Neutrophil (primary cell): Measurements from ENCODE around the gene ZNF747.

ENCODE experiments used
- H3K27ac ChIP-seq: fragments of 200-600 bp; sonication (generic); 2 replicates; pipeline ENCODE4 v1.5.1; 2016; ENCODE audit warnings: mild to moderate bottlenecking, moderate library complexity
- H3K27me3 ChIP-seq: fragments of 200-600 bp; sonication (generic); 2 replicates; pipeline ENCODE4 v1.6.0; 2016; ENCODE audit warnings: mild to moderate bottlenecking
- H3K36me3 ChIP-seq: fragments of 200-600 bp; sonication (generic); 2 replicates; pipeline ENCODE4 v1.5.1; 2017
- H3K4me1 ChIP-seq, 2 experiments: fragments of 200-600 bp in 1 of 2; sonication (generic) in 1 of 2; 1 replicate in 1 of 2; 2 replicates in 1 of 2; pipeline versions ENCODE4 v1.5.1 to v1.6.1; 2013 to 2016; ENCODE audit warnings: low read depth in 1 of 2, low read length in 1 of 2, mild to moderate bottlenecking in 1 of 2, moderate library complexity in 1 of 2; ENCODE audit not compliant: control insufficient read depth in 1 of 2, insufficient read depth in 1 of 2
- H3K4me3 ChIP-seq, 2 experiments: fragments of 200-600 bp in 1 of 2; sonication (generic) in 1 of 2; 1 replicate in 1 of 2; 2 replicates in 1 of 2; pipeline ENCODE4 v1.5.1; 2013 to 2016; ENCODE audit warnings: low read depth in 1 of 2, low read length in 1 of 2, mild to moderate bottlenecking in 1 of 2, moderate library complexity in 1 of 2
- H3K9me3 ChIP-seq: fragments of 200-600 bp; sonication (generic); 2 replicates; pipeline ENCODE4 v1.5.1; 2016
- TF ChIP-seq, protein P1 (sequence below): fragments of 200-600 bp; sonication (generic); IDR thresholded peaks from 2 replicates; pipeline ENCODE4 v1.5.1; 2016; ENCODE audit warnings: antibody characterized with exemption

The ZNF747 gene

DNA sequence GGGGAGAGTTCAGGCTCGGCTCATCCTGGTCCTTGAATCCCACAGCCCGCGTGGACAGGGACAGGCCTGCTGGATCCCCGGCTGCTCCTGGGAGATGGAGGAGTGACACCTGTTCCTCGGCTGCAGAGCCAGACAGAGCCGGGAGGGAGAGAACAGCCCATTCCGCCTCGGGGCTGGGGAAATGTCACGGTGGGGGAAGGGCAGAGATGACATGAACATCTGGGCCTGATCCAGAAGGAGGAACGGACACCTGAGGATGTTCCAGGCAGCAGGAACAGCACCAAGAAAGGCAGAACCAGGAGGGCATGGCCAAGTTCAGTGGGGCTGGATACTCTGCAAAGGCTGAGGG lies 21.4 kb upstream of the ZNF747 start:
- Histone ChIP-seq H3K4me1 (peaks cover 24 to 25% of the 10 kb centered on the region in 2 experiments), H3K4me3 (no peak overlapping the region)

DNA sequence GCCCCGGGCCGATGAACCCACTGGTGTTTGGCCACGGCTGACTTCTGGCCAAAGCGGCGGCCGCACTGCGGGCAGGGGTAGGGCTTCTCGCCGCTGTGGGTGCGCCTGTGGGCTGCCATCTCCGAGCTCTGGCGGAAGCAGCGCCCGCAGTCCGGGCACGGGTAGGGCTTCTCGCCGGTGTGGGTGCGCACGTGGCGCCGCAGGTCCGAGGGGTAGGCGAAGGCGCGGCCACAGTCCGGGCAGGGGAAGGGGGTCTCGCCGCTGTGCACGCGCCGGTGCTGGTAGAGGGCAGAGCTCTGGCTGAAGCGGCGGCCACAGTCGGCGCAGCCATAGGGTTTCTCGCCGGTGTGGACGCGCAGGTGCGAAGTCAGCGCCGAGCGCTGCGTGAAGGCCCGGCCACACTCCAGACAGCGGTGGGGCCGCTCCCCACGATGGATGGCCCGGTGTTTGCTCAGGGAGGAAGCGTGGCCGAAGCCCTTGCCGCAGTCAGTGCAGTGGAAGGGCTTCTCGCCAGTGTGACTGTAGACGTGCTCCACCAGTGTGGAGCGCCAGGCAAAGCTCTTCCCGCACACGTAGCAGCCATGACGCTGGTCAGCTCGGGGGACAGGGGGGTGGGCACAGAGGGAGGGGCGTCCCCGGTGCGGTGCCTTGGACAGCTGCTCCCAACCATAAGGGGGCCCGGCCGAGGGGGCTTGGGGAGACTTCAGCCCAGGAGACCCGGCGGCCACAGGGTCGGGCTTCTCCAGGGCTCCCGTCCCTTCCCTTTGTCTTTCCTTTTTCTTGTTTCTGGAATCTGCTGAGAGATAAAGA lies 20.9 kb upstream of the ZNF747 start:
- H3K4me3 ChIP-seq: no peak overlapping the region
- no peaks in the 10 kb centered on the region for H3K9me3 ChIP-seq
- H3K27ac ChIP-seq: no peak overlapping the region
- peaks cover 15% of the 10 kb centered on the region for H3K36me3 ChIP-seq
- peaks cover 21 to 22% of the 10 kb centered on the region in 2 experiments for H3K4me1 ChIP-seq
- H3K27me3 ChIP-seq: no peaks in the 10 kb centered on the region
- TF ChIP-seq, protein P1, sequence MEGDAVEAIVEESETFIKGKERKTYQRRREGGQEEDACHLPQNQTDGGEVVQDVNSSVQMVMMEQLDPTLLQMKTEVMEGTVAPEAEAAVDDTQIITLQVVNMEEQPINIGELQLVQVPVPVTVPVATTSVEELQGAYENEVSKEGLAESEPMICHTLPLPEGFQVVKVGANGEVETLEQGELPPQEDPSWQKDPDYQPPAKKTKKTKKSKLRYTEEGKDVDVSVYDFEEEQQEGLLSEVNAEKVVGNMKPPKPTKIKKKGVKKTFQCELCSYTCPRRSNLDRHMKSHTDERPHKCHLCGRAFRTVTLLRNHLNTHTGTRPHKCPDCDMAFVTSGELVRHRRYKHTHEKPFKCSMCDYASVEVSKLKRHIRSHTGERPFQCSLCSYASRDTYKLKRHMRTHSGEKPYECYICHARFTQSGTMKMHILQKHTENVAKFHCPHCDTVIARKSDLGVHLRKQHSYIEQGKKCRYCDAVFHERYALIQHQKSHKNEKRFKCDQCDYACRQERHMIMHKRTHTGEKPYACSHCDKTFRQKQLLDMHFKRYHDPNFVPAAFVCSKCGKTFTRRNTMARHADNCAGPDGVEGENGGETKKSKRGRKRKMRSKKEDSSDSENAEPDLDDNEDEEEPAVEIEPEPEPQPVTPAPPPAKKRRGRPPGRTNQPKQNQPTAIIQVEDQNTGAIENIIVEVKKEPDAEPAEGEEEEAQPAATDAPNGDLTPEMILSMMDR: no peak

More for the DNA sequence above, 21.4 kb upstream of the ZNF747 start:
- H3K9me3 ChIP-seq: no peaks in the 10 kb centered on the region
- peaks cover 15% of the 10 kb centered on the region for H3K36me3 ChIP-seq
- TF ChIP-seq, protein P1: no peak
- H3K27ac ChIP-seq: no peak overlapping the region
- H3K27me3 ChIP-seq: no peaks in the 10 kb centered on the region

DNA sequence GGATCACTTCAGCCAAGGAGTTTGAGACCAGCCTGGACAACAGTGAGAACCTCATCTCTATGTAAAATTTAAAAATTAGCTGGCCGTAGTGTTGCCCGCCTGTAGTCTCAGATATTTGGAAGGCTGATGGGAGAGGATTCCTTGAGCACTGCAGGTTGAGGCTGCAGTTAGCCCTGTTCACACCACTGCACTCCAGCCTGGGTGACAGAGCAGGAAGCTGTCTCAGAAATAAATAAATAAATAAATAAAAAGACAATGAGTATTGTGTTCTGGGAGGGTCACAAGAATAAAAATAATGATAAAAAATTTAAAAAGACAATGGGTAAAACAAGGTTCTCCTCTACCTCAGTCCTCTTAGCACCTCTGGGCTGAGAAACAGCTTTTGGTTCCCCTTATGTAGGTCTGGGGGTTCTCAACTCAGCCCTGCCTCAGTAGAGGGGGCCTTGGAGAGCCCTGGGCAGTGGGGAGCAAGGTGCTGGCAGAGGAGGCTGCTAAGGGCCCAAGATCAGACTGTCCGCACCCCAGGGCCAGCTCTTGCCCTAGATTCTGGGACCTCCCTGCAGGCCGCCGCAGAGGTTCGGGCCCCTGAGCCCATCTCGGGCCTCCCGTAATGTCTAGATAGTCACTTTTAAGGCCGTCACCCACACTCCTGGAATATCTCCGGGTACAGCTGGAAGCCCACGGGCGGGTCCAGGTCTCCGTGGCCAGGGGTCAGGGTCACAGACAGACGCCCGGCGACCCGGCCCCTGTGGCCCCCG lies 20.1 kb upstream of the ZNF747 start:
- H3K9me3 ChIP-seq: no peaks in the 10 kb centered on the region
- no peak overlapping the region for H3K27ac ChIP-seq
- TF ChIP-seq, protein P1: no peak
- peaks cover 21 to 22% of the 10 kb centered on the region in 2 experiments for H3K4me1 ChIP-seq
- H3K36me3 ChIP-seq: peaks cover 15% of the 10 kb centered on the region
- no peak overlapping the region for H3K4me3 ChIP-seq
- H3K27me3 ChIP-seq: no peaks in the 10 kb centered on the region

DNA sequence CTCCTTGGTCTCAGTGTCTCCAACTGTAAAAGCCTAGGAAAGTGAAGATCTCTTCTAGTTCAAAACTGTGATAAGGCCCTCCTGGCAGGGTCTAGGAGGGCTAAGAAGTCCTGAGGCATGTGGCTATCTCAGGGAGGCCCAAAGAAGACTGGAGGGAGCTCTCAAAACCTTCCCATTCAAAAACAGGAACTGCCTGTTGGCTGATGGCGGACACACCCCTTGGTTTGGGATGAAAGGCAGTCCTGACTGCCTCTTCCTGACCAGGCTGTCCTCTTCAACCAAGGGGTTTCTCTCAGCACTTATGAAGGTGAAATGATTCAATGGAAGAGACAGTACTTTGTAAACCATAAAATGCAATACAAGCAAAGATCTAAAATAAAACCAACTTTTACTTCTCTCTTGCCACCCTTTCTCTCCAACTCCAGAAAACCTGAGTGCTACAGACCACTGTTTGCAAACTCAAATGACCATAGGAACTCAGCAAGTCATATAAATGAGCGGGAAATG lies 18.8 kb upstream of the ZNF747 start:
- TF ChIP-seq, protein P1: no peak
- Histone ChIP-seq H3K27ac (peak overlapping the region; percentile 26), H3K4me3 (no peak overlapping the region), H3K36me3 (peaks cover 15% of the 10 kb centered on the region), H3K27me3 (no peaks in the 10 kb centered on the region), H3K9me3 (no peaks in the 10 kb centered on the region), H3K4me1 (peaks cover 17% of the 10 kb centered on the region in 2 experiments)

DNA sequence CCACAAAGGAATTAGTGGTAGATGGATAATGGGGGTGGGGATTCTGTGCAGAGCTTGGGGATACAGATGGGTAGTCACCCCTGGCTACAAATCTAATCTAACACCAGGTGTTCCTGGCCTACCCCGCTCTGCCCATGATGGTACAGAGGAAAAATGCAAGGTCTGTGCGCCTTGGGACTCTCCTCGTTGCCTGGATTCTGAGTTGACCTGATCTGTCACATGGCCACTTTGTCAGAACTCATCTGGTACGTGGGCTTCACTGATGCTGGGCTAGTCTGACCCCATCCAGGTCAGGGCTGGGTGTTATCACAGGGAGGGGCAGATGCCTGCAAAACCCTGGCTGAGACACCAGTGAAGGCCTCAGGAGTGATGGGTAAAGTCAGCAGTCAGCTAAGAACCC lies 18.3 kb upstream of the ZNF747 start:
- no peaks in the 10 kb centered on the region for H3K9me3 ChIP-seq
- peak overlapping the region; percentile 26 for H3K27ac ChIP-seq
- H3K4me1 ChIP-seq: peaks cover 16 to 17% of the 10 kb centered on the region in 2 experiments

More for the DNA sequence above, 18.3 kb upstream of the ZNF747 start:
- no peaks in the 10 kb centered on the region for H3K27me3 ChIP-seq
- peaks cover 15% of the 10 kb centered on the region for H3K36me3 ChIP-seq
- TF ChIP-seq, protein P1: no peak
- H3K4me3 ChIP-seq: no peak overlapping the region
